HG02970 (cell line): ENCODE results near the gene EIF5B.

Source experiments
- ATAC-seq: cut with Tn5 transposase; IDR thresholded peaks from one replicate; pipeline ENCODE4 v1.9.1; 2021; ENCODE audit warnings: mild to moderate bottlenecking, moderate library complexity, moderate number of reproducible peaks; ENCODE audit not compliant: unreplicated experiment, low FRiP score

Gene EIF5B

DNA sequence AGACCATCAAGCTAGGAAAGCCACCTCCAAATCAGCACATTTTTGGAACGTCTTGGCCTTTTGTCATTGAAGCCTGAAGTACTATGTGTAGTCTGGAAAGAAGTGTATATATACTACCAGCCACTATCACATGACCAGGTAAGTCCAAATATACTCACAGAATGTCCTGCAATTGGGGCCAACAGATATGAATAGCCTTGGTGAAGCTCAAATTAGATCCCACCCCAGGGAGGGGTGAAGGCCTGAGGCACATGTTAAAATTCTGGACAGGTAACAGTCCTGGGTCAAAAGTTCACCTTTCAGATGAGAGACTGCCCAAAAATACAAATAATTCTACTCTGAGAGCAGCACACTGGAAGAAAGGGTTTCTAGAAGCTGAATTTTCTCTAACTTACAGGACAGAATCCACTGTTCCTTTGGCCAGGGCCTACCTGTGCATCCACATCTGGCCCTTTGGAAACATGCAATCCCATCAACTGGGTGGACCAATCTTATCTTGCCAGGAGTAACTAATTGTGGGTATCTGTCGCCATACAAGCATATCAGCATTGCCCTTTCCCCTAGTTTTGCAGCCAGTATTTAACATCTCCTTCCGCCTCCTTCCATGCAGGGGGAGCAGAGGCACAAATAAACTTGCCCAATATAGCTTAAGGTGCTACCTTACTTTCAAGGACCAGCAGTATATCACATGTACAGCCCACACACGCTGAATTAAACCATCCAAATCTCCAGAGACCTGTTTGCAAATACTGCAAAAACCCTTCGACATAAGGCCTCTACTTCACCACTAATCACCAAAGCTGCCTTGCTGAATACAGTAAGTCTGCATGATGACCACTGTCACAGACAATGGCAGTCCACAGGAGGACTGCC, 67.8 kb downstream of the EIF5B start:
- no peak for ATAC-seq

DNA sequence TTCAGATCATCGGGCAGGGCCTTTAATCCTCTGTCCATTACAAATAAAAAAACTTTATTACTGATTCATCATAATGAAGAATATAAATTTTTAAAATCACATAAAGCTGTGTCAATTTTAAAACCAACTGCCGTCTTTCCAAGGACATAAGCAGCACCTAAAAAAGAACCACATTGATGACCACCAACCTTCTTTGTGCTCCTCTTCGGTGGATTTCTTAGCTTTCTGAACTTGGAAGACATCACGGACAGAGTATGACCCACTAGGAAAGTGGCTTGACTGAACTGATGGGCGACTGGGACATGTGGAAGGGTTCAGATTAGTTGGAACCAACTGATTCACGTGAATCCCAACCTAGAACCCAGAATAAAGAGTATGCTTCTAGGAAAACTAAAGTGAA, 68.9 kb downstream of the EIF5B start:
- no peak for ATAC-seq

DNA sequence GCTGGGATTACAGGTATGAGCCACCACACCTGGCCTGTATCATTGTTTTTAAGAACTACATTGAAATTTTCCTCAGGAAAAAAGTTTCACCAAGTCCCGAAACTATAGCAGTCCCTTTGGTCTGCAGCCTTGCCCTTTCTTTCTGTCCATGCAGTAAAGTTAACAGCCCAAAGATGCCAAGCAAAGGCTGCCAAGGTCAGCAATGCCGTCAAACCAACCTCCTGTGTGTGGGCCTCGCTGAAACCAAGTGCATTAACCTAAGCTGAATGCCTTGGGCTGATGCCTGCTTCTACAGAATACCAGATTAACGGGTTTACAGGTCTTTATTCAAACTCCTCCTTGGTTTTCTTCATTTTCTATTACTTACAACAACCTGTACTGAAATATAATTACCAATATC, 73.1 kb downstream of the EIF5B start:
- no peak for ATAC-seq

DNA sequence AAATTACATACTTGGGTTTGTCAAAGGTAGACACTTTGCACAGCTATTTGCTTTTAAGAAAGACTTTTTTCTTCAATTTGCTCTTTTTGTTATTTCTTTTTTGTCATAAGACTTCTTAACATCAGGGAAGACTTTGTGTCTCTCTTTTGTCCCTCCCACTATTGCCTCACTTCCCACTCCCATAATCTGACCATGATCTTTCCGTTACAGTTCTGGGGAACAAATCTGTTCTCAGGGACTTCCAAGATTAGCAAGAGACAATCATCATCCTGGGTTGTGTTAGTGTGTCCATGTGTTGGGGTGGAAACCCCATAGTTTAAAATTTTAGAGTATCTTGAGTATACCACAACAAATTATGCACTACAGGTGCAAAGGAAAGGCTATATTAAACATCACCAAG, 77.4 kb downstream of the EIF5B start:
- no peak for ATAC-seq

DNA sequence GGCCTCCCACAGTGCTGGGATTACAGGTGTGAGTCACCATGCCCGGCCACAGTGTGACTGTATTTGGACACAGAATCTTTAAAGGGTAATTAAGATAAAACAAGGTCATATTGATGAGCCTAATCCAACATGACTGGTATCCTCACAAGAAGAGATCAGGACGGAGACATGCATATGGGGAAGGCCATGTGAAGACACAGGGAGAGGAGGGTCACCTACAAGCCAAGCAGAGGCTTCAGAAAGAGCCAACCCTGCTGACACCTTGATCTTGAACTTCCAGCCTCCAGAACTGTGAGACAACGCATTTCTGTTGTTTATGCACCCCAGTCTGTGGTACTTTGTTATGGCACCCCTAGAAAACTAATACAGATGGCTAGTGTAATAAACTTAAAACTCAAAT, 80.2 kb downstream of the EIF5B start:
- no peak for ATAC-seq

DNA sequence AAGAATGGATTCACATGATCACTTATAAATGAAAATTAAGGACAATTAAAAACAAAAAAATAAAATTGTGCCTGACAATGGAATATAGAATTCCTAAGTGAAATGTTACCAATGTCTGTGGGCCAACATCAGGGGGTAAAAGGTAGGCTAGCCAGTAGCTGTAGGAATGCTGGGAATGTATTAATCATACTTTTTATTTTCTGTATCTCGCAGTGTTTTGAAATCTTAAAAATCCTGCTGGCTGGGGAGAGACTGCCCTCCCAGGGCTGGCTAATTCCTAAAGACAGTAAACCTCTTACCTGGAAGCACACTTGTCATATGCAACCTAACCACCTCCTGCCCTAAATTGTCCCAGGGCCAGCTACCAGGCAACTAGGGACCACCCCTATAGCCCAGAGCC, 82.8 kb downstream of the EIF5B start:
- ATAC-seq, result no peak

DNA sequence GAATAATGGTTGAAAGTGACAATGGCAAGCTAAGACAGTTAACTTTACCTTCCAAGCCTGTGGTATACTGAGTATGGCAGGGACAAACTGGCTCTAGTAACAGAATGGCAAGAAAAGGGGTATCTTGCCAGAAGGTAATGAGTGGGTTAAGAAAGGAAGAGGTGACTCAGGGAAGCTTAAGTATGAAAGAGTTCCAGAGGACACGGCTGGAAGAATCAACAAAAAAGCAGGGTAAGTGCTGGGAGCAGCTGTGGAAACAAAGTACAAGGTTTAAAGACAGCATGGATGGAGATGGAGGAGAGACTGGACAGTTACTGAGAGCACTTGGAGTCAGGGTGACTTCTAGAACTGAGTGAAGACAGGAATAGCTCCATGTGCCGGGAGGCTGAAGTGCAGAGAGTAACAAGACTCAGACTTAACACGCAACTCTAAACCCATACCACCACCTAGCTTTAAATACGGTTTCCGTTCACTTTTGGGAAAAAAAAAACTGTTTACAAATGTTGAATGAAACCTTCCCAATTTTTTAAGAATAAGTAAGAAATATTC, 83.6 kb downstream of the EIF5B start:
- no peak for ATAC-seq

DNA sequence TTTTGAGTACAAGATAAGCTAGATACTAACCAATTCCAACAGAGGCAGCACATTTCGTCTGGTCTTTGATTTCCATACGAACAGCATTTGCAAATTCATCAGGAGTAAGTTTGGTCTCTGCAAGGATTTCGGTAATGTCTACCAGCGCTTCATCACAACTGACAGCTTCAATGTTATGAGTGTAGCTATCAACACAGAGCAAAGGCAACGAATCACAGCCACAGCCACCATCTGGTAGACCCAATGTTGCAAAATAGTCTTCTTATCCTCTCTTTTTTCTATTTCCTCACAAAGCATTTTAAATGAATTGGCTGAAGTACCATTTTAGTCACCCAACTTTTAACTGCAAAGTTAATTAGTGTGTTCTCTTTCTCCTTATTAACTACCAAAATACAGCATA, 84.3 kb downstream of the EIF5B start:
- ATAC-seq, result no peak

DNA sequence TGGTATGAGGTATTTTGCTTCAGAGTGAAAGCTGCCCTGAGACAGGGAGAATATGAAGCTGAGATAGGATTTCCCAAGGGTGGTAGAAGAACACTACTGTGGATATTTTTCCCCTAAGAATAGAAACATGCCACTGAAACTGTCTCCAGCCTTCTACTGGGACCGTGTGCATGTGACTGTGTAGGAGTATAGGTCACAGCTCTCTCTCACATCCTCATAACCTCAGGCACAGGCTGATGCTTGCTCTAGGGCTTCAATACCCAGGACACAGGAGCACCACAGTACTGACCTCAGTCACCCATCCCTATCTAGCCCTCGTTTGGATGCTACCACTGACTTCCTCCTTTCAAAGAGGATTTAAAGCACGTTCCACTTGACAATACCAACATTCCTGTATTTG, 85.4 kb downstream of the EIF5B start:
- ATAC-seq, result no peak

DNA sequence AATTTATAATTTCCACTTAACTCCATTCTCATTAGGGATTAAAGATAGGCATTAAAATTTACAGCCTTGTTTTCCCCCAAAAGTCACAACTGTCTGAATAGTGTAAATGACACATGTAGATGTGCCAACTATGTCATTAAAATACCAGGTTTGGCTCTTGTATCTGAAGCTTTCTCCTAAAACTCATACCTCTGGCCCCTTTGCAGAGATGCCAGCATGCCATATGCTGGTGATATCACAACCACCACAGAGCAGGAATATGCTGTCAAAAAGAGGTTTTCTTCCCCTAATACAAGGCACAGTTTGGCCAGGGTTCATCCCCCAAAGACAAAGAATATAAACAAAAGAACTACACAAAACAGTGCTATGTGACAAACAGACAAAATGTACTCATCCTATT, 87.2 kb downstream of the EIF5B start:
- ATAC-seq, result no peak

DNA sequence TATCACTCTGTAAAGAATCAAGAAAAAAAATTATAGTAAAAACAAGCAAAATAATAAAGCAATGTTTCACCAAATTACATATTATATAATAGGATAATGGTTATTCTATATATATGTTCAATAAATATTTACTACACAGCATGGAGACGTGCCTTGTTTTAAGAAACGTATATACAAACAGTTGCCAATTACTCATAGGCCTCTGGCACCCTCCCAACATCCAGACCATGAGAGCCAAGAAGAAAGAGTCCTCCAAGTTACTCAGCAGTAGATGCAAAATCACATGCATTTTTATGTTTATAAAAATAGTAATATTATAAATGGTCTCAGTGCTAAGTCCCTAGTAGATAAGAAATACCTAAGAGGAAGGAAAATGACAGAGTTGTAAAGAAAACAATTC, 87.8 kb downstream of the EIF5B start:
- no peak for ATAC-seq

DNA sequence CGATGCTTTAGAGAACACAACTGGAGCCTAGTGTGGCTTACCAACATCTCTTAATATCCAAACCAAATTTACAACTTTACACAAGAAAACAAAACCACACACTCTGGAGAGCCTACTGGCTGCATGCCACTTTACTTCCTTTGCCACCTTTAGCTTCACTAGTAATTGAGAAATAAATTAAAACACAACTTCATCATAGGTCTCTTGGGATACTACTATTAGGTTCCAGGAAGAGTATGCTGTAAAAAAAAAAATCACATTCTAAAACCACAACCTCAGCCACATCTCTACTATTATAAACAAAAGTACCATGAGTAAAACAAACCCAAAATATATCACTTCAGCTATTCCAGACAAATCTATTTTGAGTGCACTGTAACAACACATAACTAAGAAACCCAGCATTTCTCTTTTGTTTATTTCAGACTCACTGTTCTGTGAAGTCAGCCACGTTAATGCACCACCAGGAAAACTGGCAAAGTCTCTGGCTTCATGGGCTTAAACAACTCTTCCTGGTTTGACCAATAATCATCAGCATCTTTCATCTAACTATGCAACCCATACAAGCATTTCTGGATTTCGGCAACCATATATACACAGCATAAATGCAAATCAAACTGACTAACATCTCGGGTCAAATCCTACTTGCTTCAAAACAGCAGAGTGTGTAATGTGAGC, 93.6 kb downstream of the EIF5B start:
- no peak for ATAC-seq

DNA sequence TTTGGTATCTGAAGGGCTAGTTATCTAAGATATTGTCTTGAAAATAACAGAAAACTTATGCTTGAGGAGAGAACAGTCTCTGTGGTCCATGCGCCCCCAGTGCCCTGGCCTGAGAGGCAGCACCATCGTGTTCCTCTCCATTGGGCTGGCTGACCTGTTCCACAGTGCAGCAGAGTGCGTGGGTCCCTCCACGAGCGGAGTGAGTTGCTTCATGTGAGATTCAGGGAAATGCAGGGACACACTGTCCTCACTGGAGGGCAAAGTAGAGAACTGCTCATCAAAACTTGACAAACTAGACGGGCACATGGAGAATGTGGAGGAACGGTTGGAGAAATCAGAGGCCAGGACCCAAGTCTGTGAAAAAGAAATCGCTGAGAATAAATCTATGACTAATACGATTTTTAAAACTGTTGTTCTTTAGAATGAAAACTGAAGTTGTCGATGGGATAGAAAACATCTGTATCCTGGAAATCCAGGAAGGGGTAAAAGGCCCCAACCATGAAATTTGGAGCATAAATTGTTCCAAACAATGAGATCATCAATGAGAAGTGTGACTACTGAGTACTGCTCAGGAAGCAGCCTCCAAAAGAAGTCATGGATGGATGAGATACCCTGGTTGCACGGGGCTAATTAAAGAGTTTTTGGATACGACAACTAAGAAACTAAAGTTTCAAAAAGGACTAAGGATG, 94.5 kb downstream of the EIF5B start:
- ATAC-seq, result no peak

DNA sequence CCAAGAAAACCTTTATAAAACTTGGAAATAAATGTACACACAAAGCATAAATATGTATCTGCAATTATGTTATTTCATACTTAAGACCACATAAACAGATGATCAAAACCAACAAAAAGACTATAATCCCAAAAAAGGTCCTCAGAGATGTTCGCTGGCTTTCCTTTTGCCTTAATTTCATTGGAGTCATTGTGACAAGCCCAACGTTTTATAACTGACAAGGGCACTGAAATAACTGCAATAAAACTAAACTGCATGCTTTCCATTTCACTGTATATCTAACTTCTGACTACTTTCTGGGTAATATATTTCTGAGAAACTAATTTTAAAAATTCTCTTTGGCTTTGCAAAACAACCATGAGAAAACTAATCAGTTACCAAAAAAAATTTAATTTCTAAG, 96.2 kb downstream of the EIF5B start:
- no peak for ATAC-seq

DNA sequence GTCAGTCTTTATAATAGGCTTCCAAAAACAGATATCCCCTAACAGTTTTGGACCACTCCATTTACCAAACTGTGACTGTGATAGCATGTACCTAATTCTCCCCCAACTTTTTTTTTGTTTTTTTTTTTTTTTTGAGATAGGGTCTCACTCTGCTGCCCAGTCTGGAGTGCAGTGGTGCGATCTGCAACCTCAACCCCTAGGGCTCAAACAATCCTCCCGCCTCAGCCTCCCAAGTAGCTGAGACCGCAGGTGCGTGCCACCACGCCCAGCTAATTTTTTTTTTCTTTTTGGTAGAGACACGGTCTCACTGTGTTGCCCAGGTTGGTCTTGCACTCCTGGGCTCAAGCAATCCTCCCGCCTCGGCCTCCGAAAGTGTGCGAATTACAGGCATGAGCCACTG, 99.7 kb downstream of the EIF5B start:
- no peak for ATAC-seq

DNA sequence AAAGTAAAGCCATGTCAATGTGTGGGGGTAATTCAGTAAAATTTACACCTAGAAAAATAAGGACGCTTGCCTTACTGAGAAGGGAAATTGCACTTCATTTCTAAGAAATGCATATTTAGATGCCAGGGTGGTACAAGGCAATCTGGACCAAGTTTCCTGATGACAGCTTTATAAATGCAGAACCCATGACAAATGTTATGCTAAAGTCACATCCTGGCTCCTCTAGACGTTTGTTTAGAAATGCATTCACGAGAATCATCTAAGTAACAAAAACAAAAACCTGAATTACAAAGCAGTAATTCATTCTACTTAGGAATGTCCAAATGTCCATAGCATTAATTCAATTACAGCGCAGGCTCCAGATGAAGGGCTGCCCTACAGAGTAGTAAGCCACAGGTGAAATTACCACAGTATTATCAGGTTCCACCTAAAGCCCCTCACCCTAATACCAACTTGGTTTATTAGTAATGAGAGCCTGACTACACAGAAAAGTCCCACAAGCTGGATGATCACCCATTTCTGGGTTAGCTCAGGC, 102.8 kb downstream of the EIF5B start:
- no peak for ATAC-seq

DNA sequence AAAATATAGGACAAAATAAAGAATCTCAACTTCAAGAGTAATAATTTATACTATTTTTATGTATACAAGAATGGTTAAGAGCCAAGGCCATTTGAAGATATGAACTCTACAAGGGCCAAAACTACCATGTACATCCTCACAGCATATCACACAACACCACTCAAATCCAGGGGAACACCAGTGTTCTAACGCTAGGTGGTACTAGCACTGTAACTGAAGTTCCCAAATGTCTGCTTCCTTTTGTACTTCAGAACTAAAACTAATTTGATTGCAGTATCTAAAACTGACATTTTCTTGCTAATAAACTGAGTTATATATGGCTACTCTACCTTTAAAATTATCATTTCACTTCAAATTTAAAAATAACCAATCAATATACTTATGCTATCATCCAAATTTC, 105.6 kb downstream of the EIF5B start:
- ATAC-seq, result no peak

DNA sequence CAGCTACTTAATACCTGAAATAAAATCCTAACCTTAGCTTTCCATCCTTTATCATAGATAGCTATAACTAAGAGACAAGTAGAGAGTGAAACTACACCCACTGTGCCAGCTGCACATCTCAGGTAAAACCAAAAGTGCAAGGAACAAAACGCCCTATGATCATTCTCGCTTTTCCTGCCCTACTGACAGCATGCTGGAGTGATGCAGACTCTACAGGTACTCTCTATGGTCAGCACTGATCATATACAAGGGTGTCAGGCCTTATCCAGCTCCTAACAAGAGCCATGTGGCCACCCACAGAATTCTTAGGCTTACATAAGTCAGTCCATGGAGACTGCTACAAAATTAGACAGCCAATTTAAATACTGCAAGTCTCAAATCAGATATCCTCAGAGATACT, 107.0 kb downstream of the EIF5B start:
- no peak for ATAC-seq

DNA sequence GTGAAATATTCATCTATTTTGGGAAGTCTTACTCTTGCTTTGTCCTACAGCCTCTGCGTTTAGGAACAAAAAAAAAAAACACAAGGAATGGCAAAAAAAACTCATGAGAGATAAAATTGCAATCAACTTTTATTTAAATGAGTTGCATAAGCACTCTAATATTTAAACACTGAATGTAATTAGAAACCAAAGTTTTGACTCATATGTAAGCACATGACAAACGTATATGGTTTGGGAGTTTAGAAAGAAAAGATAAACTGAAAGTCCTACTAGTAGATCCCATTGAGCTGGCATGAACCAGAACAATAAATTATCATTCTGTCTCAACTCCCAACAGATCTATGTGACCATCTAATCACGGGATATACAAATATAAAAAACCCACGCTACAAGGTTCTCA, 107.9 kb downstream of the EIF5B start:
- no peak for ATAC-seq

DNA sequence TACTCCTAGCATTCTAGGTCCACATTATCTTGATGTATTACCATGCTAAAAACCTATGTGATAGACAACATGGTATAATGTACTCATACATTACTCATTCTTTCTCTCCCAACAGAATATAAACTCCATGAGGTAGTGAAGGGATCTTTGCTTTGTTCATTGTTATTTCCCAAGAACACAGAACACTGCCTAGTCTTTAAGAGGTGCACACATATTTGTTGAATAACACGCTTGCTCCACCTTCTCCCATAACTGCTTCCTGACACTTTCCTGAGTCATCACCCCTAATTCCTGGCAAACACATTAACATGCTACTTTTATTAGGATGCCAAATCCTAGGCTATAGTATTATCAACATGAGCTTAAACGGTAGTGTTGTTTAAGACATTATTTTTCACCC, 111.4 kb downstream of the EIF5B start:
- ATAC-seq, result no peak

DNA sequence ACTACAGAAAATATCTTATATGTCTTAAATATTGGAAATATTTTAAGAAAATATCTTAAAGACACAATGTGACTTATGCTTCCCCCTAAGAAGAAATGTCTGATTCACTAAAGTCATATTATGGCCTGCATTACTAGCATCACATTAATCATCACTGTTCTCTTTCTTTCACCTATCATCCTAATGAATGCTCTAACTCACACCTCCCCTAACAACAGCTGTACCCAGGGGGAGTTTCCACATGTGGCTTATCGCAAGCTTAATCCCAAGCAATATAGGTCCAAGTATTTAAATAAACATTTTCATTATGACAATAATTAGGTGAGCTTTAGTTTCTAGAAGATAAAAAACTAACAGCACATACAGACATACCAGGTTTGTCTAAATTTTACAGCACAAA, 113.0 kb downstream of the EIF5B start:
- ATAC-seq, result no peak
